ENCODE data around the gene ZNF112. TPM values are rescaled to one million over a fixed set of nuclear protein-coding genes. Genes with fewer than 3 reads are reported as not detected.

Gene ZNF112
- total RNA-seq: 9.3 and 9.4 TPM in 2 replicates

GRCh38 chr19:44356383-44357111 lies at the start of gene ZNF112:
ZNF112 (minus strand) TSS chr19:44356680; CDS start chr19:44340539, 16,141 bp downstream.

GRCh38 chr19:44401139-44402115 lies 44.9 kb upstream of the ZNF112 start, which contains the start of gene ZNF285:
ZNF285 (minus strand) TSS chr19:44401608; CDS start chr19:44397213, 4,395 bp downstream.

GRCh38 chr19:44304659-44305193 lies 51.8 kb downstream of the ZNF112 start, which contains the start of gene ZNF235:
ZNF235 (minus strand) TSS chr19:44305025; CDS start chr19:44303404, 1,621 bp downstream.

Other genes with a start within 250 kb of the ZNF112 start
- gene ZNF225, start 243.3 kb downstream of the ZNF112 start, total RNA-seq: 8.7 and 11.6 TPM in 2 replicates
- 11.2 and 14.3 TPM in 2 replicates for gene ZNF234, start 215.1 kb downstream of the ZNF112 start, total RNA-seq
- 22.7 and 32.3 TPM in 2 replicates for gene ZNF226, start 191.6 kb downstream of the ZNF112 start, total RNA-seq
- gene ZNF227, start 144.1 kb downstream of the ZNF112 start, total RNA-seq: 22.2 and 23.8 TPM in 2 replicates
- gene ZNF233, start 96.8 kb downstream of the ZNF112 start, total RNA-seq: 0.60 and 1.7 TPM in 2 replicates
- gene ZNF235, start 51.7 kb downstream of the ZNF112 start, total RNA-seq: 3.8 and 3.9 TPM in 2 replicates
- gene ZNF285, start 44.9 kb upstream of the ZNF112 start, total RNA-seq: 3.2 and 3.9 TPM in 2 replicates
- 18.0 and 32.2 TPM in 2 replicates for gene ZNF229, start 91.8 kb upstream of the ZNF112 start, total RNA-seq
- 5.8 and 7.9 TPM in 2 replicates for gene ZNF180, start 143.8 kb upstream of the ZNF112 start, total RNA-seq
- gene CEACAM20, start 173.0 kb upstream of the ZNF112 start, total RNA-seq: not detected in 2 replicates